ENCODE measurements around the gene P4HA2.

P4HA2 gene

DNA sequence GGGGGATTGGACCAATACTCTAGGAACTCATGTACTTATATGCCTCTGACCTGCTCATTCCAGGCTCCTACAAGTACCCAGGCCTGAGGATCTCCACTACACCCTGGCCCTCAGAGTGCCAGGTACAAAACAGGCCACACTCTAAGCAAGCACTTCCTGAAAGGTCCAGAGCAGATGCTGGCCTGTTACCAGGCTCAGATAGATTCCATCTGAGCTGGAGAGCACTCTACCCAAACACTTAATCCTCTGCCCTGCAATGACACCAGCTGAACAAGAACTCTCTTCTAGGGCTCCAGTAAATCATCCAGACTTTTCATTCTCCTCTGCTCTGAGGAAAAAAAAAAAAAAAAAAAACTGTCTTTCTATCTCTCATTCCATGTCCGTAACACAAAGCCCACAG lies 2.9 kb downstream of the P4HA2 start:
- no peak for DNase-seq (ENCODE audit: low read depth, low spot score)

DNA sequence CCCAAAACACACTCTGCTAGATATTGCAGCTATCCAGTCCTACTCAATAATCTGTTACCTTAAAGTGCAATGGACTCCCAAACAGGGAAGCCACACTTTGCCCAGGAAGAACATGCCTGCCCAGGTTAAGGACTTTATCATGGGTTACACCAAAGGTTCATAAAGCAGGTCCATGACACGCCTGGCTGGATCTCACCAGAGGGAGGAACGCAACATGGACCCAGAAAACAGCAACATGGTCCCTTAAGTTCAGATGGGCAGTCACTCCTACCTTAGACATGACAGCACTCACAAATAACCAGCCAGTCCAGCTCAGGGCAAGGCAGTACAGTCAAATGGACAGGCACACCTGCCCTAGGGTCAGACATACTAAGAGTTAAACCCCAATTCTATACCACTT lies 3.8 kb downstream of the P4HA2 start:
- DNase-seq (ENCODE audit: low read depth, low spot score): no peak

DNA sequence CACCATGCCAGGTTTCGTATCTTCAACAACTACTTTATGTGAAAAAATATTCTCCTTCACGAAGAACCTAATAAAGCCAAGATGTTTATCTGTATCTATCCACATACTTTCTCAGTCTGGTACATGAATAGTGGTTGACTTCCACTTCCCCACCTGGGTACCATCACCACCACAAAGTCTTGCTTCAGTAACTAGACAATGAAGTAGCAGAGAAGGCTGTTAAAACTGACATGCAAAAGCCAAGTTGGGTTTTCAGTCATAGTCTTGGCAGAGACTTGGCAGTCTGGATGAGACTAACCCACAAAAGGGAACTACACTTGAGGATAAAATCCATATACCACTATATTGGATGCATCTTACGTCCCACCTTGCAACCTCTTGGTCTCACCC lies 5.0 kb downstream of the P4HA2 start:
- DNase-seq (ENCODE audit: low read depth, low spot score): no peak

DNA sequence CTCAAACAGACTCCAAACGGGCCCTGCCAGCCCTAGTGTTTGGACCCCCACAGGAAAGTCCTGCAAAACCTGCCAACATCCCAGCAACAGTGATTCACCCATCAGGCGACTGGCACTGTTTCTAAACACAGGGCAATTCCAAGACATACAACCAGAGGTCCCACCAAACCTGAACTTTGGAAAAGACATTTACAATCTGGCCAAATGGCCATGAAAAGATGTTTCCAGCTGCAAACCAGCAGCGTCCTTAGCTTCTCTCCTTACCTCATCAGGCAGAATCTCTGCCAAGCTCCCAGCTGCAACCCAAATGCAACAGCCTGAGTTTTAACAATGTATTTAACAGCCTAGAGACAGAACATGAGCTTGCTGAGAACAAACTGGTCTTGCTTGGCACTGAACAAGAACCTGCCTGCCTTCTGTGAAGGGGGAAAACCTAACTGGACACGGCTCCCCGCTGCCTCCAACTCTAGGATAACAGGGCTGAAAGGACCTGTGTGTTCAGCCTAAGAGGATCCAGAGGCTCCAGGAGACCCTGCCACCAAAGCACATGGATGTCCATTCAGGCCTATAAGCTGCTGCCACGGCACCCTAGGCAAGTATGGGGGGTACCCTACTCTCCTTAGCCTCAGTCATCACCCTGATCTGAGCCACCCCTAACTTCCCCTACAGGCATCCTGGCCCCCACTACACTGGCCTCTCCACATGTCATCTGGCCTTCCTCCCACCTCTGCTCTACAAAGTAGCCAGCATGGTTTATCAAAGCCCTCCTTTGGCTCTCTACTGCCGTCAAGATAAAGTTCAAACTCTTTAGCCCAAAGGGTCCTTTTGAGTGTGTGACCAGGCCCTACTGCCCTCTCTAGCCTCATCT lies 5.6 kb downstream of the P4HA2 start:
- DNase-seq (ENCODE audit: low read depth, low spot score): no peak

DNA sequence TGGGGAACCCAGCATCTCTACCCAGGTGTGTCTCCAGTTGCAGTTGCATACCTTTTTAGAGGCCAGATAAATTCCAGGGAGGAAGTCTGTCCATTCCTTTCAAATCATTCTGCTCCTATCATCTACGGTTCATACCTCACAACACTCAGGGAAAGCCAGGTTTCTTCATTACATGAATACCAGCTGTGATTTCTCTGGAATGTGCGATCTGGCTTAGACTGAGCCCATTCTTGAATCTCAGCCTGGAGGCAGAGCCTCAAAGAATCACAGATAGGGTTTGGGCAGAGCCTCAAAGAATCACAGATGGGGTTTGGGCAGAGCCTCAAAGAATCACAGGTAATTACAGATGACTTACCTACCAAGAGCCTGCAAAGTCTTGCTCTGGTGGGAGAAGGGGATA lies 7.2 kb downstream of the P4HA2 start:
- DNase-seq (ENCODE audit: low read depth, low spot score): no peak

DNA sequence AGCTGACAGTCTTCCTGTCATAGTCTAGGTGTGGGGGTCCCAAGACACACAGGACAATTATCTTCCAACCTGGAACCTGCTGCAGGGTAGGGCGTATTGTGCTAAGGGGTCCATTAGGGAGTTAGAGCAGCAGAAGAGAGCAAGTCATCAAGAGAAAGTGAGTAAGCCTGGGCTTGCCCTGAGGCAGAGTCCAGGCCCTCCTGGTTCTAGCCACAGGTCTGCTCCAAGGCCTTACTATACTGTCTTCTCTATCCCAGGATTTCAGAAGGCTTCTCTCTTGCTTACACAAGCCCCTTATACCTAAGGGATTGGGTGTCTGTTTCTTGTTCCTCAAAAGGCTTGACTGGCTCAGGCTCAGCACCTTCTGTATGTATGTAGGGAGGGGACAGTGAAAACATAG lies 7.7 kb downstream of the P4HA2 start:
- DNase-seq (ENCODE audit: low read depth, low spot score): no peak

DNA sequence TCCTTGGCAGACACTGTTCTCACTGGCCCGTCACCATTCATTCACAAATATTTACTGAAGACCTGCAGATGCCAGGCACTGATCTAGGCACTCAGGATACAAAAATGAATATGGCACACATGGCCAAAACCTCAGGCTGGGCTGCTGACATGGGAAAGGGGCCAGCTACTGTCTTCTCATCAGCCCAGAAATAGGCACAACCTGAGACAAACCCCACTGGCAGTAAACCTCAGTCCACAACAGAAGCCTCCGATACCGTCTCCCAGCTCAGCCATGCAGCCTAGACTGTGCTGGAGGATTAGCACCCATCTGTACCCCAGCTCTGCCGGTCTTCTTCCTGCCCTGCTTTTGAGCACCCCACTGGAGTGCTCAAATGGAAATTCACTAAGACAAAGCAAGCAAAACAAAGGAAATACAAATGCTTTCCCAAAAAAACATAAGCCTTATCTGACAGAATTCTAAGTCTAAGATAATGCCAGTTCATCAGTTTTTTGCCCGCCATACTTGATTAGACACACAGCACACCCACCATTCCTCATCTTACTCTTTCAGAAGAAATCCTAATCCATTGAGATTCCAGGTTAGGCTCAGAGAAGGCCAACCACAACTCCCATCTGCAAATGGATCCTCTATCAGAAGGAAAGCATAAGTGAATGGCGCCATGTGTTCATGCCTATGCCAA lies 8.2 kb downstream of the P4HA2 start:
- no peak for DNase-seq (ENCODE audit: low read depth, low spot score)

DNA sequence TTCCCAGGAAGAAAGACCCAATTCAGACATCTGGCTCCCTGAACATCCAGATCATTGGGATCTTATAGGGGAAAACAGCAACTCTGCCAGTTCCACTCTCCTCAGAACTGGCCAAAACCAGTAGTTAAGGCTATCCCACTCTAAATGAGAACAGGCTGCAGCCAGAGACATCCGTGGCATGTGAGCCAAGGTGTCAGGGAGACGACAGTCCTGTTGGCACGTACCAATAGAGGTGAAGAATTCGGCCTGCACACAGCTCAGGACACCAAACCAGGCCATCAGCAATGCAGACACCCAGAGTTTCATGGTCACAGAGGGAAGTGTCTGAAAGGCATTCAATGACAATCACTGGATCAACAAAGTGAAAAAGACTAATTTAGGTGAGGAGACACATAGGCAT lies 9.3 kb downstream of the P4HA2 start:
- no peak for DNase-seq (ENCODE audit: low read depth, low spot score)

DNA sequence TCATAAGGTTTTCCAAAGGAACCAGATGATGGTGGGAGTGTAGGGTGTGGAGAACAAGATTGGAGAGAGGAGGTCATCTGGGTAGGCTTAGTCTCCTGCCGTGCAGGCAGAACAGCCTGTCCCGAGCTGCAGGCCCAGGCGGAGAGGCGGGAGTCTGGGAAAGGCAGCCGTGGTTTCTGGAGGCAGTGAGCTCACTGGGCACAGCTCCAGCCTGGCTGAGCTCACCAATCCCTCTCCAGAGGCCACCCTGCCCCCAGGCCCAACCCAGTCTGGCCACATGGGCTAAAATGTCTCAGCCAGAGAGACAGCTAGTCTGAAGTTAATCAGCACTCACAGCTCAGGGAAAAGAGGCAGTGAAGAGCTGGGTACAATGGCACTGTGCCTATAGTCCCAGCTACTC lies 12.3 kb downstream of the P4HA2 start:
- no peak for DNase-seq (ENCODE audit: low read depth, low spot score)

DNA sequence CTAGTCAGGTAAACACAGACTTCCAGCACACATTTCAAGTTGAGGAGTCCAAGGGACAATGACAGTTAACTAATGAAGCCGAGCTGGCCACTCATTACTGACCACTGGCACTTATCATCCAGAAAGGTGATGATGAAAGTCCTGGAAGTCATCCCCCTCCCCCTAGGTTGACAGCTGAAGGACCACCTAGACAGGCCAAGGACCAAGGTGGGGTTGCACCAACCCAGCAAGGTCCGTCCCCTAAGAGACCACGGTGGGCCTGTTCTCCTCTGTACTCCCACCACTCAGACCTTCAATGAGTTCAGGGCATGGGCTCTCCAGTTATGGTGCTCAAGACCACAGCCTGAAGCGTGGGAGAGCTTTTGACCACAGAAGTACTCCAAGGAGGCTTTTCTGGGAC lies 13.2 kb downstream of the P4HA2 start:
- DNase-seq (ENCODE audit: low read depth, low spot score): no peak

DNA sequence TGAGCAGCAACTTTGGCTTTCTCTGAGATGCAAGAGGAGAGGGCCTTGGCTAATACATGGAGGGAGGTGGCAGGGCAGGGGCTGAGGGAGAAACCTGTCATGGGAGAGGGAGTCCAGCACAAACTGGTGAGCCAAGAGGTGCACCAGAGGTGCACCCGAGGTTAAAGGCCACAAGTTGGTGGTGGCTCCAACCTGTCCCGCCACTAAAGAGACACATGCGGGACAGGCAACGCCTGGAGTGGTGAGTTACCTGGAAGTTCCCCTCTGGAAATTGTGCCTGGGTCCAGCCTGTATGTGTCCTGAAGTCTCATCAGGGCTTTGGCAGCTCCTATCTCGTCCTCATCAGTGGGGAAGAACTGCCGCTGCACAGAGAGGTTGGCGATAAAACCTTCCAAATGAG lies 14.0 kb downstream of the P4HA2 start:
- no peak for DNase-seq (ENCODE audit: low read depth, low spot score)

DNA sequence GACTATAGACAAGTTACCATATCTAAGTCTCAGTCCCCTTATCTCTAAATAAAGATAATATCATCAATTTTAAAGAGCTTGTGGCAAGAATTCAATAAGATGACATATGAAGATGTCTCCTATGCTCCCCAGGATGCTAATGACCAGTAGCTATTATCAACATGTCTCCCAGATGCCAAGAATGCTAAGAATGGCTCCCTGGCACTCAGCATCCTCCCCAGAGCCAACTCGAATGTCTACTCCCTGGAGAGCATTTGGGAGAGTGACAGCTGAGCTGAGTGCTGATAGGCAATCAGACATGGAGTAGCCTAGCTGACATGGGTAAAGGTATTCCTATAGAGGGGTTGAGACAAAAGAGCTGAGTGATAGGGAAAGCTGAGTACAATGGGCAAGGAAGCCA lies 15.9 kb downstream of the P4HA2 start:
- DNase-seq (ENCODE audit: low read depth, low spot score): no peak

DNA sequence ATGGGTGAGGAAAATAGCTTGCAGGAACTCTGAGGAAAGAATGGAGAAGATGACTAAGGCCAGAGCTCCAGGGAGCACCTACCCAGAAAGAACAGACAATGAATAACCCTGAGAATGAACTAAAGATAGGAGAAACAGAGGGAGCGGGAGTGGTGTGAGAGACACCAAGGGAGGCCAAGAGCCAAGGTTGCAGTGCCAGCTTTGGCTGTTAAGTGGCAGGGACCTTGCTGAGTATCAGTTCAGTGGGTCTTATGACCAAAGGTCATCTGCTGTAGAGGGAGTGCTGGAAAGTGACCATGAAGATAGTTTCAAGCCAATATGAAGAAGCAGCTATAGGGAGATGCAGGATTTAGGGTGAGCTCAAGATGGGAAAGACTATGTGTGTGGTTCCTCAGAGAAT lies 16.7 kb downstream of the P4HA2 start:
- no peak for DNase-seq (ENCODE audit: low read depth, low spot score)

DNA sequence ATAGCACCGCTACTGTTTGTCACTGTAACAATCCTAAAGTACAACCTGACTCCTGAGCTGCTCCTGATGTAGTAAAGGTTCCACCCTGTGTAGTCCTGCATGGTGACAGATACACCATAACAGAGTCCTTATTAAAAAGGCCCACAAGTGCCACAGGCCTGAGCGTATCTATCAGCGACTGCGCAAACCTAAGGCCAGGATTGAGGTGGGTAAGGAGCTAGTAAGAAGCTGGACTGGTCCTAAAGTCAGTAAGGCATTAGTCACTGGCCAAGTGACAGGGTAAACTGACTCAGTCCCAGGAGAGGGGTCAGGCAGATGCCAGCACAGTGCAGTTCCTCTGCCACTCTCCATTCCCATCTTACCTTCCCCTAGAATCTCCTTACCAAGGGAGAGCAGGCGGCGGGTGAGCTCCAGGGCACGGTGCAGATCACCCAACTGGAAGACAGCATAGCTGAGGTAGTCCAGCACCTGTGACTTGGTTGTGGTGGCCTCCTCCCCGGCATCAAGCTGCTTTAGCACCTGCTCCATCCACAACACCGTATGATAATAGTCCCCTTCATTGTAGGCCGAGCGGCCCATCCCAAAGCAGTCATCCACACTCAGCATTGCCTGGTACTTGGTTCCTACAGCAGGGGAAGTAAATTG lies 17.6 kb downstream of the P4HA2 start:
- DNase-seq (ENCODE audit: low read depth, low spot score): no peak

DNA sequence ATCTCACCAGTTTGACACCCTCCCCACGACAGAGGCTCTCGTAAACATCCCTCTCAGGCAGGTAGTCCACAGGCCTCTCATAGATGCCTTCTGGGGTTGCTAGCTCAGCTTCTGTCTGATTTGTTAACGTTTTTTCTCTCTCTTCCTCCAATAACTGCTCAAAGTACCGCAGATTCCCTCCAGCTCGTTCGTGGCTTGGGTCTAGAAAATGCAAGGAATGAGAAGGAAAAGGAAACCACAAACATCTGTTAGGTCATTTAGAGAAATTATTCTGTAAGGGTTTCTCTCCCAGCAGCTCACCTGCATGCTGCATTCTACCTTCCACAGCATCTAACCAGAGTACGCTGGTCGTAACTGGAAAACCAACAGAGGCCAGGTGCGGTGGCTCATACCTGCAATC lies 18.5 kb downstream of the P4HA2 start:
- DNase-seq (ENCODE audit: low read depth, low spot score): no peak

DNA sequence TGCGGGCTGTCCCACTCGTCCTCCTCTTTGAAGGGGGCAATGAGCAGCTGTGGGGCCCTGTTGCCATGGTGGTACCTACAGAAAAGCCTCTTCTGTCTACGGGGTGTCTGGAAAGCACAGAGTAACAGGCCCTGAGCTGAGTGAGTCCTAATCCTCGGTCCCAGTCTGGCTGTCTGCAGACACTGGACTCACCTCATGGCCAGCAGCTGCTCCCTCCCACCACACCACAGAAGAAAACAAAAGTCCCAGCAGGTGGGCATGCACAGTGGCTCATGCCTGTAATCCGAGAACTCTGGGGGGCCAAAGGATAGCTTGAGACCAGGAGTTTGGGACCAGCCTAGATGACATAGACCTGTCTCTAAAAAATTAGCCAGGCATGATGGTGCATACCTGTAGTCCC lies 19.9 kb downstream of the P4HA2 start:
- DNase-seq (ENCODE audit: low read depth, low spot score): no peak

DNA sequence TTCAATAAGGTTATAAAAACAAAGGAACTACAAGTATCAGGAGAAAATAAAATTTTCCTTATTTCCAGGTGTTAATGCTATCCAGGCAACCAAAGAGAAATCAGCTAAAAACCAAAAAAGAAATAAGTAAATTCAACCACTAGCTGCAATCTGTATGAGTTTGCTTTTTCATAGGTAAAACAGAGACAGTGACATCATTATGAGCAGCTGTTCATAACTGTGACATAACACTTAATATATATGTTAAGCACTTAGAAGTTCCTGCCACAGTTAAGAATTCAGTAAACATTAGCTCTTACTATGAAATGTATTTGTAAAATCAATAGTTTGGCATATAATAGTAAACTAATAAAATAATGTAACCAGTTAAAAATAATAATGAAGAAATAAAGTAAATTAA lies 20.9 kb downstream of the P4HA2 start:
- DNase-seq (ENCODE audit: low read depth, low spot score): no peak

DNA sequence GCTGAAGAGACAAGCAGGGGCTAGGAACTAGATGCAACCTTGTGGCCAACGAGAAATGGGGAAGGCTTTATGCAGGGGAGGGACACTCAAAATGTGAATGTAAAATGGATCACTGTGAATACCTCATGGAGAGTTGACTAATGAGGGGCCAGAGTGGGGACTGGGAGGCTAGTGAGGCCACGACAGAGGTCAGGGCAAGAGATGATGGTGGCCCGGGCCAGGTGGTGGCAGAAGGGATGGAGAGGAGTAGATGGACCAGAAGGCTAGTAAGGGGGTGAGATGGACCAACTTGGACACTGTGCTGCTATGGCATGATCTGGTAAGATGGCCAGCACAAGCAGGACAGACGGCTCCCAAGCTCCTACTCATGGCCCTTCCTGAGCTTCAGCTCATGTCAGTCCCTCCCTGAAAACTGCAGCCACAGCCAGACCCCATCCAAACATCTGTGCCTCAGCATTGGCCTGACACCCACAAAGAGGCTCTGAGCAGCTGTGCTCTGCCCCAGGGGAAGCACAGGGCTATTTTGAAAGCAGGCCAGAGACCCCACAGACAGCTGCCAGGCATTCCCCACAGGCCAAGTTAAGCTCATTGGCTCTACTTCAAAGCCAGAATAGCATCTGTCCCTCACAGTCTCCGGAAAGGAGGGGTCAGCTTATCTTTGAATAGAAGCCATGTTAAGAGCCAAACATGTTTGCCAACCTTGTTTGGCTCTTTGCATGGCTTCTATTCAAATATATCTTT lies 22.1 kb downstream of the P4HA2 start:
- no peak for DNase-seq (ENCODE audit: low read depth, low spot score)

DNA sequence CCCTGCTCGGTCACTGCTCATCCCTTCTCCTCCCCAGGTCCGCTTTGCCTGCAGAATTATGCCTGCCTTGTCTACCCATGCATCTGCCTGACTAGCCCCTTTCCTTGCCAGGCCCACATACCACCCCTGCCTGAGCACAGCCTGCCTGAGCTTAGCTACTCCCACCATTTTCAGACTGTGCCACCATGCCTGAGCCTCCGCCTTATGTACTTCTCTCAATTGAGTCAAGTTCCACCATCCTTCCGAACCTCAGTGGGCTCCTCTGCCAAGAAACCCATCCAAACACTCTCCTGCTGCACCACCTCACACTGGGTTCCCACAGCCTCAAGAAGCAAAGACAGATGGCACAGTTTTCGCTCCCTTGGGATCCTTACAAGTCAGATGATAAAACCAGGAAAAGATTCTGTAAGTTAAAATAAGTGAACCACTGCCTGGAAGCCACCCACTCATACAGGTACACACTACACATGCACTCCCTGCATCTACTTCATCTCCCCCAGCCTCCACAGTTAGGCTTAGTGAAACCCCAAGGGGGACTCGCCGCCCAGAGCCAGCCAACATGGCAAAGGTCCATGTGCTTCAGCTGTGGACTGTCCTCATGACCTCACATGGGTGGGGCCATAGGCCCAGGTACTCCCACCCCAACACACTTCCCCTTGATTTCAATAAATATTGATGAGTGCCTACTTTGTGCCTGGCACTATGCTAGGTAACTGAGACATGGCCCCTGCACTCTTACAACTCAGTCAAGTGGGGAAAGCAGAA lies 23.1 kb downstream of the P4HA2 start:
- no peak for DNase-seq (ENCODE audit: low read depth, low spot score)

DNA sequence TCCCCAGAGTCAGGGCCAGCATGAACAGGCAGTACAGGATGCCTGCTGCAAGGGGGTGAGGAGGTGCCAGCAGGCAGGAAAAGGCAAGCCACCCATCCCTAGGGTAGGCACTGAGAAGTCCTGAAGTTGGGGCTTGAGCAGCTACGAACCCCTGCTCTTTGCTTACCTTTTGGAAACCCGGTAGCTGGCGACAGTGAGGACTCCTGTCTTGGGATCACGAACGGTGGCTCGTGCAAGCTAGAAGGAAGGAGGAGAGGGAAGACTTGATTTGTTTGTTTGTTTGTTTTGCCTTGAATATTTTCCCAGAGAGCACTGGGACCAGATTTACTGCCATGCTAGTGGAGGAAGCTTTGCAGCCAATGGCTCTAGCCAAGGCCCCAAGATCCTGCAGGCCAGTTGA lies 23.7 kb downstream of the P4HA2 start:
- DNase-seq (ENCODE audit: low read depth, low spot score): no peak

DNA sequence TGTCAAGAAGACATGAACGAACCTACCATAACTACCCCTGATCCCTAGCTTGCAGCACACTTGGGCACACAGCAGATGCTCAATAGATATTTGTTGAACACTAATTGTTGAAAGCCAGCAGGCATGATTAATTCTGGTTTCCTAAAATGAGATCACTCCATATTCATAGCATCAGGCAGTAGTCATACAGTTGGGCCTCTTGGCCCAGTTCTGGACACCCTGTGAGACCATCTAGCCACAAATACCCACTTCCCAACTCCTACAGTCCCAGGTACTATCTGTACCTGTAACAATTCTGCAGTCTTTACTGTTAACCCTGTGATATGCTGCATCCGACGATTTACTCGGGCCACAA lies 24.2 kb downstream of the P4HA2 start:
- DNase-seq (ENCODE audit: low read depth, low spot score): no peak
